ENCODE results near the gene SERPINE3. TPM values are rescaled to one million over a fixed set of nuclear protein-coding genes. Genes with fewer than 3 reads are reported as not detected.

SERPINE3 gene
- polyA plus RNA-seq, 1 donor from 2014 or later = not detected

GRCh38 chr13:51373451-51373850, 34.0 kb downstream of the SERPINE3 start:
- Histone ChIP-seq H3F3A (ENCODE audit: insufficient read depth, low read length, poor library complexity, severe bottlenecking) (no peaks in the 10 kb centered on the region), H4K20me1 (ENCODE audit: insufficient read depth) (no peaks in the 10 kb centered on the region), H3K36me3 (ENCODE audit: insufficient read depth, low read length) (peaks cover 8% of the 10 kb centered on the region), H3K9ac (ENCODE audit: low read length) (no peak overlapping the region), H3K27me3 (ENCODE audit: insufficient read depth, low read depth, low read length) (no peaks in the 10 kb centered on the region), H3K79me2 (replicated peaks; ENCODE audit: insufficient read depth, low read length) (no peaks in the 10 kb centered on the region), H3K9me2 (ENCODE audit: insufficient read depth, low read length) (no peaks in the 10 kb centered on the region), H2AFZ (ENCODE audit: low read depth, low read length) (no peak overlapping the region), H3K9me3 (ENCODE audit: low read length) (no peaks in the 10 kb centered on the region), H3K4me3 (ENCODE audit: low read length) (no peak overlapping the region), H3K27ac (ENCODE audit: low read length) (no peak overlapping the region), H3K4me2 (ENCODE audit: low read length) (no peak overlapping the region)
- TF ChIP-seq CTCF (IDR thresholded peaks at IDR 0.05; ENCODE audit: poor library complexity, severe bottlenecking) = no peak
- TF ChIP-seq POLR2AphosphoS5 (IDR thresholded peaks at IDR 0.05) = no peak
- no peak for TF ChIP-seq REST (IDR thresholded peaks at IDR 0.05; ENCODE audit: borderline replicate concordance)
- no peak for TF ChIP-seq EZH2 (IDR thresholded peaks at IDR 0.05; ENCODE audit: borderline replicate concordance, insufficient read depth, low read length, poor library complexity, severe bottlenecking)
- no peak for TF ChIP-seq MXI1 (conservative IDR thresholded peaks at IDR 0.05; ENCODE audit: poor library complexity, severe bottlenecking)
- TF ChIP-seq SMC3 (conservative IDR thresholded peaks at IDR 0.05; ENCODE audit: poor library complexity) = no peak
- no peak for TF ChIP-seq TAF1 (IDR thresholded peaks at IDR 0.05; ENCODE audit: low read depth)
- no peak for TF ChIP-seq RAD21 (conservative IDR thresholded peaks at IDR 0.05)
- no peak for TF ChIP-seq EP300 (conservative IDR thresholded peaks at IDR 0.05; ENCODE audit: poor library complexity, severe bottlenecking)

GRCh38 chr13:51380269-51380668, 40.8 kb downstream of the SERPINE3 start:
- Histone ChIP-seq H3K27ac (ENCODE audit: low read length) (no peak overlapping the region), H3K36me3 (ENCODE audit: insufficient read depth, low read length) (peaks cover 7% of the 10 kb centered on the region), H3K27me3 (ENCODE audit: insufficient read depth, low read depth, low read length) (no peaks in the 10 kb centered on the region), H3K4me3 (ENCODE audit: low read length) (no peak overlapping the region), H3K9me2 (ENCODE audit: insufficient read depth, low read length) (no peaks in the 10 kb centered on the region), H4K20me1 (ENCODE audit: insufficient read depth) (no peaks in the 10 kb centered on the region), H3F3A (ENCODE audit: insufficient read depth, low read length, poor library complexity, severe bottlenecking) (no peaks in the 10 kb centered on the region), H3K9ac (ENCODE audit: low read length) (no peak overlapping the region), H2AFZ (ENCODE audit: low read depth, low read length) (no peak overlapping the region), H3K4me2 (ENCODE audit: low read length) (no peak overlapping the region), H3K79me2 (replicated peaks; ENCODE audit: insufficient read depth, low read length) (no peaks in the 10 kb centered on the region), H3K9me3 (ENCODE audit: low read length) (no peaks in the 10 kb centered on the region)
- TF ChIP-seq REST (IDR thresholded peaks at IDR 0.05; ENCODE audit: borderline replicate concordance) (no peak), RAD21 (conservative IDR thresholded peaks at IDR 0.05) (no peak), MXI1 (conservative IDR thresholded peaks at IDR 0.05; ENCODE audit: poor library complexity, severe bottlenecking) (no peak), CTCF (IDR thresholded peaks at IDR 0.05; ENCODE audit: poor library complexity, severe bottlenecking) (no peak), EP300 (conservative IDR thresholded peaks at IDR 0.05; ENCODE audit: poor library complexity, severe bottlenecking) (no peak), SMC3 (conservative IDR thresholded peaks at IDR 0.05; ENCODE audit: poor library complexity) (no peak)
